NCI-H1930 (cell line): ENCODE data around the gene PNMA8B.

Experiments used
- DNase-seq, 2 experiments: peaks; one replicate each; lab custom pipeline; 2025; lab: John Stamatoyannopoulos, UW

Gene PNMA8B

GRCh38 chr19:46454244-46454643 lies 41.4 kb downstream of the PNMA8B start:
- no peak for DNase-seq

GRCh38 chr19:46453661-46454060 lies 42.0 kb downstream of the PNMA8B start:
- DNase-seq: no peak

GRCh38 chr19:46452186-46452585 lies 43.5 kb downstream of the PNMA8B start:
- DNase-seq: no peak

- DNase-seq: no peak
Observed at GRCh38 chr19:46451352-46451751, 44.3 kb downstream of the PNMA8B start.

GRCh38 chr19:46450737-46451136 lies 44.9 kb downstream of the PNMA8B start:
- no peak for DNase-seq

GRCh38 chr19:46449228-46449627 lies 46.4 kb downstream of the PNMA8B start:
- DNase-seq: no peak

GRCh38 chr19:46448601-46449000 lies 47.1 kb downstream of the PNMA8B start:
- no peak for DNase-seq

- DNase-seq: no peak
Observed at GRCh38 chr19:46447824-46448223, 47.8 kb downstream of the PNMA8B start.

GRCh38 chr19:46447006-46447405 lies 48.7 kb downstream of the PNMA8B start:
- no peak for DNase-seq

GRCh38 chr19:46446021-46446420 lies 49.6 kb downstream of the PNMA8B start:
- DNase-seq: no peak

GRCh38 chr19:46442808-46443450 lies 52.7 kb downstream of the PNMA8B start:
- no peak for DNase-seq

- no peak for DNase-seq
Observed at GRCh38 chr19:46441866-46442265, 53.8 kb downstream of the PNMA8B start.
